Epithelial cell of prostate (primary cell): ENCODE measurements around the gene MX1.

Source experiments
- DNase-seq: peaks from one replicate; pipeline ENCODE4 v3.0.0-alpha.2; 2011; ENCODE audit warnings: low read depth, low spot score
- H3K27ac ChIP-seq: fragments of 450-650 bp; 2 replicates; pipeline ENCODE4 v1.5.1; 2017; ENCODE audit warnings: mild to moderate bottlenecking

MX1 gene

DNA sequence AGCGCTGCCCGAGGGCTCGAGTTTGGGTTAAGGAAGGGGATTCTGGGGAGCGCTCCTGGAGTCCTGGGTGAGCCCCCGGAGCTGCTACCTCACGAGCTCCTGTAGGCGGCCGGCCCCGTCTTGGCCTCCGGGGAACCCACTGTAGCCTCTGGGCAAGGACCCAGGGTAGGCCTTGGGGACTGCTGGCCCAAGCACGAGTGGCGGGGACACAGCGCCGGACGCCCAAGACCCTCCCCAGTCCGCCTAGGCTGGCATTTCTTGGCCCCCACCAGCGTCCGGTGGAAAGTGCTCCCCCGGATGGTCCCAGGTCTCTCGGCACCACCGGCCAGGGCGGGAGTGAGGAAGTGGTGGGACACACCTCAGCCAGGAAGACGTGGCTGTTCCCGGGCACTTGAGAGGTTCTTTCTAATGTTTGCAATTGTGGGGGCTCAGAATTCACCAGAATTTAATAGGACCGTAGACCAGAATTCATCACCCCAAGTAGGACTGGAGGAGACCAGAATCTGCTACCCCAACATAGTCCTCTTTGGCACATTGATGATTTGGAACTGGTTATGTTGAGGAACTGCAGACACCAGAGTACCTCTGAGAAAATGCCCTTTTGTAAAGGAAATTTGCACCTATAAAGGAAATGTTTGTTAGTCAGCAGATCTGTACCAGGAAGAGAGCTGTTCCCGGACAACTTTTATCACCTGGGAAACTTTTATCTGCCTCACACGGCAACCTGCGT lies 82.5 kb downstream of the MX1 start:
- no peak for DNase-seq
- H3K27ac ChIP-seq = no peak overlapping the region
